GM21381 (cell line): ENCODE measurements around the gene TRAF1.

Experiments
- ATAC-seq: cut with Tn5 transposase; IDR thresholded peaks from one replicate; pipeline ENCODE4 v1.9.1; 2021; ENCODE audit warnings: mild to moderate bottlenecking, moderate library complexity; ENCODE audit not compliant: unreplicated experiment

Gene TRAF1

DNA sequence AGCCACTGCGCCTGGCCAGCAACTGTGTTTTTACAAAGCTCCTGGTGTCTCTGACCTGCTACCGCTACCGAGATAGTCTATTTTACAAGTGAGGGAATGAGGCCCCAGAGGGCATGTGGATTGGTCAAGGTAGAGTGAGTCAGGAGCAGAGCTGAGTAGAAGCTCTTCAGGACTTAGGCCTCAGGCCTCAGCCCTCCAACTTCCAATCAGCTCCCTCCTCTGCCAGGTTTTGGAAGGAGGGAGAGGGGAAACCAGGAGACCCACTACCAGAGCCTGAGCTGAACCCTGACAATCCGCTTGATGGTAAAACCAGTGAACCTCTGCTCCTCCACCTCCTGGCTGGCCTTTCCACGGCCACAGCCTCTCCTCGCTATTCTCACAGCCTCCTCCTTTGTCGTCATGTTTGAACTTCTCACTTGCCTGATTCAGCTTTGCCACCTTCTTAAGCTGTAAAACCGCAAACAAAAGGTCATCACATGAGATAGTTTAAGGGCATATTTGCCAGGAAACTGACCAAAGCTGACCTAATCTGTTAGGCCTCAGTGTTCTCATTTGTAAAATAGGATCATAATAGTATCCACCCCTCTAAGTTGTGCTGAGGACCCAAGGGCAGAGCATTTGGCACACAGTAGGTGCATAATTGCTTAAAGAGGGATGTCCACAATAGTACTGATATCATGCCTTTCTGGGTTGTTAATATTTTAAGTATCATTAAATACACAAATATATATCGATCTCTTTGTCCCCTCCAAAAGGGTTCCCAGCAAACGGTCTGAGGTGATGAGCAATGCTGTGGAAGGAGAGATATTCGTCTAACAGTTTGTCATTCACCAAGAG is 1.7 kb downstream of the TRAF1 start:
- ATAC-seq, result no peak

DNA sequence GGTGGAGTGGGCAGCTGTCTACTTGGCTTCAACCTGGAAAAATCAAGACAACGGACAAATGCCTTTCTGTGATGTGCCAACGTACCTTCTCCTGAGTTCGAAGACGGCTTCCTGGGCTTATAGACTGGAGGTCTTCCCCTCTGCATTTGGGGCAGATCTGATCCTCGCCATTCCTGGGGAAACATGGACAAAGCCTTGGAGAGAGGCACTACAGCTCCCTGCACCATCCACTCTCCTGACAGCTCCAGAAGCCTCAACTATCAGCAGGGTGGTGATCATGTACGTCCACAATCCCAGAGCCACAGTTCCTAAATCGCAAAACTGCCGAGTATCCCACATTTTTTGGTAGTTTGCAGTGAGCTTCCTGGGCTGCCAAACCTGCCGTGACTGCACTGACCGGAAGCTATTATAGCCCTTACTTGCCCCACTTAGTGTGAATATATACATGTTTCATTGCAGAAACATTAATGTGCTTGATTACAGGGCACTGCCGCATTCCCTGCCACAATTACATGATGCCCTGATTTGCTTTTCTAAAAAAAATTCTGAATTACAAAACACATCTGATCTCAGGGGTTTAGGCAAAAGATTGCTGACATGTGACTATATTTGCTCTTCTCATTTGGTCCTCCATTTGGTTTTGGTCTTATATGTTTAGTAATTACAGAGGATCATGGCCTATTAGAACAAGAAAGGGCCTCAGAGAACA is 2.8 kb downstream of the TRAF1 start:
- ATAC-seq, result no peak

DNA sequence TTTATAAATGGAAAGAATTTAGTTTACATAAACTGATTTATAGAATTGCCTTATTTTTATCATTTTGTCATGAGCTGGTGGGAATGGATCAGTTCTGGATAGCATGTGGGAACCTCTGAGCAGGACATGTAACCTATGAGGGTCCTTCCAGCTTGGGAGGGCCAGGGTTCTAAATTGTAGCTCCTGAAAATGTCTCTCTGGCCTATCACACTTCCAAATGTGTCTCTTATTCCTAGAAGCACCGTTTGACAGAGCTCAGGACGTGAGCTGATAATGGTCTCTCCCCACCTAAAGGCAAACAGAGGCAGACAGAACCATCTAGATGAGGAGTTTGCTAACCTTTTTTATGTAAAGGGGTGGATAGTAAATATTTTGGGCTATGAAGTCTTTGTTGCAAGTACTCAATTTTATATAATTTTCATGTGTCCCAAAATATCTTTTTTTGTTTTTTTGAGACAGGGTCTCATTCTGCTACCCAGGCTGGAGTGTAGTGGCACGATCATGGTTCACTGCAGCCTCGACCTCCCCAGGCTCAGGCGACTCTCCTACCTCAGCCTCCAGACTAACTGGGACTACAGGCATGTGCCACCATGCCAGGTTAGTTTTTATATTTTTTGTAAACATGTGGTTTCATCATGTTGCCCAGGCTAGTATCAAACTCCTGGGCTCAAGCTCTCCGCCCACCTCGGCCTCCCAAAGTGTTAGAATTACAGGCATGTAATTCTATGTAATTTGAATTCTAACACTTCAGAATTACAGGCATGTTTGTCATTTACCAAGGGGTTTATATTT is 4.0 kb downstream of the TRAF1 start:
- ATAC-seq, result no peak

DNA sequence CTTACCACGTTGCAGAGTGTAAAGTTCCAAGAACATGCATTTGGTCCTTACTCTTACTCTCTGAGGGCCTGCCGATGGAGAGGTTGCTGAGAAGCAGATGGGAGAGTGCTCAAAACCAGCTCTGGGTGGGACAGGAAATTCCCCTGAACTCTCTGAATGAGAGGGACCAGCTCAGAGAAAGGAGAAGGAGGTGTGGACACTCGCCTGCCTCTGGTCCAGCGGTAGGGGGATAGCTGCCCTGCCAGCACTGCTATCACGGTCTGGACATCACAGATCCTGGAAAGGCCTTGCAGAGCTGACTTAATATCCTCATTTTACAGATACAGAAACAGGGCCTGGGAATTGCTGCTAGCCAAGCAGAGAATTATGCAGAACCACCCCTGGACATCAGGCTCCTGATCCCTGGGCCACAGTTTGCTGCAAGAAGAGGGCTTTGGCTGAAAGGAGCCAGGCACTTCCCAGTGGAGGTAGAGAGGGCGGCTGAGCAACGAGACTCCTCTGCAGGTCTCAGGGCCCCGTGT is 4.9 kb downstream of the TRAF1 start:
- ATAC-seq, result no peak

DNA sequence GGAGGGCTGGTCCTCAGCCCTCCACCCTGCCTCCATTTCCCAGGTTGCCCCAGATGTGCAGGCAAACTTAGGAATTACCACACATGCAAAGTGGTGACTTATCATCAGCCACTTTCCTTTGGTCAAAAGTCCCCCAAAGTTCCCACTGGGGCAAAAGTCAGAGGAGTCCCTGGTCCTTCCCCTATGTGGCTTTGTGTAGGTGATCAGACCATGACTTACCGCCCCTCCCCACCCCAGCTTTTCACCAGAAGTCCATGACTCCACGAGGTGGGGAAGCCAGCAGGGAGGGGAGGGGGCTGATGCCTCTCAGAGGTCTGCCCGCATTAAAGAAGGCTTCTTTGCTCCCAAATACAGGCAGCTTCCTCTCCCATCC is 5.8 kb downstream of the TRAF1 start:
- ATAC-seq, result no peak

DNA sequence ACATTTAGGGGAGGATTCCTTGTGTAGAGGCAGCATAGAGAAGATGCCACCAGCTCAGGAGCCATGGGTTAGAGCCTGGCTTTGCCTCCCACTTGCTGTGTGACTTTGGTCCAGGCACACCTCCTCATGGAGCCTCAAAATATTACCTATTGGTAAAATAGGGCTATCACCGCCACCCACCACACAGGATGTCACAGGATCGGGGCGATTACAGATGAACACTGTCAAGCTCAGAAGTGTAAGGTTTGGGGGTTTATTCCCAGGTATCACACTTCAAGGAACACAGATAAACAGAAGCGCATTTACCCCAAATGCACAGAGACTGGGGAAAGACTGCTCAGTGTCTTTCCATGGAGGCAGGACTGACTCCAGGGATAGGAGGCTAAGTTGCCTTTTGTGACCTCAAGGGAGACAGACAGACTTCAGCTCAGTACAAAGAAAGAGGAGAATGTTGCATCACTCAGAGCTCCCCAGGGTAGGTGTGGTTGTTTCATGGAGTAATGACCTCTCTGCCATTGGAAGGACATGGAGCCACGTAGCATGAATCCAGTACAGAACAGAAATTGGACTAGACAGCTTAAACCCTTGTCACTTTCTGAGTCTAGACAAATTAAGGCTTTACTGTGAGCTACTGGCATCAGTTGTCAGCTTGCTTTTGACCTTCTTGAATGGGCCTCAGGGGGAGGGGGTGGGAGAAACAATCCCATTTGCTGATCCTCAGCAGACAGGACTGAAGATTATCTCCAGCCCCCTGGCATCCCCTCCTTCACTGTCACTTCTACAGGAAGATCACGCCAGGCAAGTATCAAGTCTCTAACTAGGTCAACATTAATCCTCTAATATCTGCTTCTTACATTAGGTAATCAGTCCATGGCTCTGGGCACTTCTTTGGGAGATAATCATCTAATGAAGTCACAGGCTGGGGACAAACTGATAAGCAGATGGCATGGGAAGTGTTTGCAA is 6.5 kb downstream of the TRAF1 start:
- ATAC-seq, result no peak

DNA sequence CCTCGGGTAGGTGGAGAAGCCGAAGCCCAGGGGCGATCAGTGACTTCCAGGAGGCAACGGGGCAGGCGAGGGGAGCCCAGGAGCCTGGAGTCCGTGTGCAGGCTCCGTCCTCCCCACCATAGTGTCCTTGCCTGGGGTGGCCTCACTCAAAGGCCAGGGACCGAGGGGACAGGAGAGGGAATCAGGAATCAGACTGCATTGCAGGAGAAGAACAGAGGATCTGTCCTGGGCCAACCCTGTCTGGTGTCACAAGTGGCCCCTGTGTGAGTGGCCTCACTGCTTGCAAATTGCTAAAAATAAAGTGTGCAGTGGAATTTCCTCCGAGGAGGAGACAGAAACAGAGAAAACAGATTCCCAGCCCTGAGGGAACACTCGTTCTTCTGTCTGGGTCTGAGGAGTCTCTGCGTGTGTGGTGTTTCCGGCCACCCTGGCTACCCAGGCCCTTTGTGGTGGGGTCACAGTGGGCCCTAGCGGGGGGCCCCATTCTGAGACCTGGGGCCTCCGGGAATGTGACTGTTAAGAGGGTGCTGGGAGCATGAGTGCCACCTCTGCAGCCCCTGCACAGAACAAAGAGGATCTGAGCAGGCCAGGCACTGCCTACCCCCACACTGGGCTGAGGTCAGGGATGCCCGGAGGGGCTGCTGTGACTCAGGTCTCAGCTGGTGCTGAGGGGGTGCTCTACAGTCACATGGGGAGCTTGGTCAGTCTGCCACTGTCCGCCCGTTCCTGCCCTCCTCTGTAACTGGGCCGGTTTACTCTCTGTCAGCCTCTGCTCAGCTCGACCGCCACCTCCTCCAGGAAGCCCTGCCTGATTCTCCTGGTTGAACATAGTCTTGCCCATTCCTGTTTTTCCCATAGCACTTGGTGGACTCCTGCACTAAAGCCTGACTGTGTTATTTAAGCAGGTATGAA is 7.4 kb downstream of the TRAF1 start:
- no peak for ATAC-seq

DNA sequence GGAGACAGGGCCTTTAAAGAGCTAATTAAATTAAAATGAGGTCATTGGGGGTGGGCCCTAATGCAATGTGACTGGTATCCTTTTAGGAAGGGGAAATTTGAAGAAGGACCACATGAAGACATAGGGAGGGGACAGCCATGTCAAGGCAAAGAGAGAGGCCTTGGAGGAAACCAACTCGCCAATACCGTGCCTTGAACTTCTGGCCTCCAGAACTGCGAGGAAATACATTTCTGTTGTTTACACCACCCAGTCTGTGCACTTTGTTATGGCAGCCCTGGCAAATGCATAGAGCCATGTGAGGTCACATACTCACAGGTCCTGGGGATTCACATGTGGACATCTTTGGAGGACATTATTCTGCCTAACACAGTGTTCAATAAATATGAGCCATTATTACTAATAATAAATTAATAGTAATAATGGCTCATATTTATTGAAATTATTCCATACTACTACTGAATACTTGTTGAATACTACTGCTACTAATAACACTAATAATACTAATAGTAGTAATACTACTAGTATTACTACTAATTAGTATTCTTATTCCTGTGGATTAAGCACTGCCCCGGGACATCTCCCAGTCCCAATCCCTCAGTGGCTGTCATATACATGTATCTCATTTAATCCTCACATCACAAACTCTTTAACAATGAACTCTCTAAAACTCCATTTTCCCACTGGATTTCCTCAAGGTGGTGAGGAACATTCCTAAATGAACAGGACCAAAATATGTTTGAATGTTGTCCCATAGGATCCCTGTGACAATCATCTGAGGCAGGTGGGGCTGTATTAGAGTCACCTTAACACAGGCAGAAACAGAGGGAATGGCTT is 8.4 kb downstream of the TRAF1 start:
- no peak for ATAC-seq

DNA sequence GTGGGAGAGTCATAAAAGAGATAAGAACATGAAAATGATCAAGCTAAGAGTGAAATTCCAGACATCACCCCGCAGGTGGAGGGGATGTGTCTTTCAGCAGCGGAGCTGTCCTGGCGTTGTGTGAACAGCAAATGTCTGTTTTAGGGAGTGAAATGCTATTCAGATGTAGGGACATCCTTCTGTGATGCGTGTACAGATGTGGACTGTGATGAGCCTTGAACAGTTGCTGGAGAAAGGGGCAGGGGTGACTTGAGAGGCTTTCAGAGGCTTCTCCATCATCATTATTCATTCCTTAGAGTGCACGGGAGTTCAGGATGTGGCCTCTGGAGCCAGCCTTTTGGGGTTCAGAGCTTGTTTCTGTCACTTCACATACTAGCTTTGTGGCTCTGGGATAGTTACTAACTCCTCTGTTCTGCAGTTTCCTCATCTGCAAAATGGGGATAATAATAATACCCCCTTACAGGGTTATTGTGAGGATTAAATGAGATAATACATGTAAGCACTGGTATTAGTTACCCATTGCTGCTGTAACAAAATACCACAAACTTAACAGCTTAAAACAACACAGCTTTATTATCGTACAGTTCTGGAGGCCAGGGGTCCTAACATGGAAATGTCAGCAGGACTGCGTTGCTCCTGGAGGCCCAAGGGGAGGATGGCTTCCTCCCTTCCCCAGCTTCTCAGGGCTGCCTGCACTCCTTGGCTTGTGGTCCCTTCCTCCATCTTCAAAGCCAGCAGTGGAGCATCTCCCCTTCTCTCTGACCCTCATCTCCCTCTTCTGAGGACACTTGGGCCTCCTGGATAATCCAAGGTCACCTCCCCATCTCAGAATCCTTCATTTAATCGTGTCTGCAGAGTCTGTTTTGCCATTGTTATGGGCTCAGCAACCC is 9.4 kb downstream of the TRAF1 start:
- no peak for ATAC-seq

DNA sequence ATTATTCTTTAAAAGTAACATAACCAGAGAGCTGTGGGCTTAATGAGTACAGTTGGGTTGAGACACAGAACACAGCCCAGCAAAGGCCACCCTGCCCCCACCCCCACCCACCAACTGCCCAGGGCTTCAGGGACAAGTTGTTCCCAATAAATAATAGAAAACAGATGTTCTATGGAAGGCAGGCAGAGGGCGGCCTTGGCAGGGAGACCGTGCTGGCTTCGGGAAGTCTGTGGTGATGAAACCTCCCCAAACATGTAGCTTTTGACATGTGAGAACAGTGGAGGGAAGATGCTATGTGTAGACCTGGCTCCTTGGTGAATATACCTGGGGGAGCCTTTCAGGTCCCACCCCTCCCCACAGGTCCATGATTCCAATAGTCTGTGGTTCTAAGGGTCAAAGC is 10.0 kb downstream of the TRAF1 start:
- no peak for ATAC-seq

DNA sequence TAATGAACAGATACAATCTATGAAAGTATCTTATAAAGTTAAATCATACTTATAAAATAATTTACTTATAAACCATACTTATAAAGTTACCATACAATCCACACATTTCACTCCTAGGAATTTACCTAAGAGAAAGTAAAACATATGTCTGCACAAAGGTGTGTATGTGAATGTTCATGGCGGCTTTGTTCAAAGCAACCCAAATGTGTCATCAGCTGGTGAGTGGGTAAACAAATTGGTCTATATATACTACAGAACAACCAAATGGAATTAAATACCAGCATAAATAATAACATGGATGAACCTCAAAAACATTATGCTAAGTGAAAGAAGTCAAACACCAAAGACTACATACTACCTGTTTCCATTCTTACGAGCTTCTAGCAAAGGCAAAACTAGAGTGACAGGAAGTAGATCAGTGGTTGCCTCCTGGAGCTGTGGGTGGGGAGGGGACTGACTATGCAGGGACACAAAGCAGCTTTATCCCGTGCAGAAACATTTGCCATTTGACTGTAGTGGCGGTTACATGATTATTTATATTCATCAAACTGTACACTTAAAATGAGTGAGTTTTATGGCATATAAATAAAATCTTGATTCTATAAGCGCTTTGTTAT is 10.6 kb downstream of the TRAF1 start:
- ATAC-seq, result no peak

DNA sequence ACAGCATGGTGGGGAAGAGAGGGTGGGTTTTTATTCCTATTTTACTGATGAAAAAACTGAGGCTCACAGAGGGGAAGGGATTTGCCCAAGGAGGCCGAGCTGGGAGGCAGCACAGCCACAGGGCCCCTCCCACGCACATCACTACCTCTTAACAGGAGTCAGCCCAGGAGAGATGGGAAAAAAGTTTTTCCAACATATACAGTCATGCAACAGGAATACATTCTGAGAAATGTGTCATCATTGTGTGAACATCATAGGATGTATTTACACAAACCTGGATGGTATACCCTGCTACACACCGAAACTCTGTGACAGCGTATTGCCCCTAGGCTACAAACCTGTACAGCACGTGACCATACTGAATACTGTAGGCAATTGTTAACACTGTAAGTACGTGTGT is 11.6 kb downstream of the TRAF1 start:
- no peak for ATAC-seq

DNA sequence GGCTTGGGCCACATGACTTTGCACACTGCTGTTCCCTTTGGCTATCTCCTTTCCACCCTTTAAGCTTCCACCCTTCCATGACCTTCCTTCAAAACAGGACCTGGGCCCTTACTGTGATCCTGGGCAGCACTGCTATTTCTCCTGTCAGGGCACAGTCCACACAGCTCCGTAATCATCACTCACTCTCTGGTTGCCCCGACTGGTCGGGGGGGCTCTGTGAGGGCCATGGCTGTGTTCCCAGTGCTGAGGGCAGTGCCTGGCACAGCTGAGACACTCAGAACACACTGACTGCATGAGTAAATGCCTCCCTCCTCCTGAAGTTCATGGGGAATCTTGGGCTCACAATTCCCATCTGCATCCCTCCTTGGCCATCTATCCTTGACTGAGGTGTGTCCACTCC is 12.2 kb downstream of the TRAF1 start:
- no peak for ATAC-seq

DNA sequence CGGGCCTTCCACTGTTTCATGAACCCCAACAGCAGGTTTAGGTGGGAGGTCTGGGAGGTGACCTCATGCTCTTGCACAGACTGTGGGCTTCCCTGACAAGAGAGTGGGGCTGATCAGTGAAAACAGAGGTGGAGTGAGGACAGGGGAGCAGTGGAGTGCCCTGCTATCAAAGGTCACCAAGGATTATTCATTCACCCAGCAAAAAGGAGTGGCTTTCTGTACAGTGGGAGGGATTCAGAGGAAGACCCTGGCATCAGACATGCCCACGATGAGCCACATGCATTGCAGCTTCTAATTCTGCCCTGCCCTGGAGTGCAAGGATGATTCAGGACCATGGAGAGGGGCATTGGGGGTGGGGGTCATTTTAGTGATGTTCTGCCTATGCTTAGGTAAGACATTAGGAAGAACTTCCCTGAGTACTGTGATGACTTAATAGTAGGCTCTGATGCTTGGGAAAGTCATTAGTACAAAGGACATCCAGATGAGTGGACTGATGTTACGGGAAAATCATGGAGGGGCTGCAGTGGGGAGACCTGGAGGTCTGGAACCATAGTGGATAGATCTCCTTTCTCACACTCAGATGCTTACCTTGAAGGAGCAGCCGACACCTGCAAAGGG is 12.8 kb downstream of the TRAF1 start:
- ATAC-seq, result no peak

DNA sequence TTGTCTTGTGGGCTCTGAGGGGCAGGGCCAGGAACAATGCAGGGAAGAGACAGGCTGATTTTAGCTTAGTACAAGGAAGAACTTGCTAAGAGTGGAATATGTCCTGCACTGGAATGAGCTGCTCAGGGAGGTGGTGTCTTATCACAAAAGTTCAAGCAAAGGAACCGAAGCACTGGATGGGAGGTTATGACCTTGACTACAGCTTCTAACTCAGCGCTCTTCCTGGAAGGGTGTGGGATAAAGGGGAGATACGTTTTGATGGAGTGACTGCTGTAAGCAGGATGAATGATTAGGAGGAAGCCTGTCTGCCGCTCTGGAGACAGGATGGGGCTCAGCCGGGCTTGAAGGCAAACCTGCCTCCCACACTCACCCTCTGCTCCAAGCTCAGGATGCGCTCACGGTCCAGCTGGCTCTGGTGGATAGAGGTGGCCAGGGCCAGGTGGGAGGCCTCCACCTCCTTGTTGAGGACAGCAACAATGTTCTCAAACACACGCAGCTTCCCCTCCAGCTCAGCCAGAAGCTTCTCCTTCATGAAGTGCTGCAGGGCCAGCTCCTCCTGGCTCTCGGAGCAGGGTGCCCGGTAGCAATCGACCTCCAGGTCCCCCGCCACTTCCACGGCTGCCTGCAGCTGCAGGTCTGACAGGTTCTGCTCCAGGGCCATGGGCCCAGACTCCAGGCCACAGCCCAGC is 13.5 kb downstream of the TRAF1 start:
- ATAC-seq, result no peak

DNA sequence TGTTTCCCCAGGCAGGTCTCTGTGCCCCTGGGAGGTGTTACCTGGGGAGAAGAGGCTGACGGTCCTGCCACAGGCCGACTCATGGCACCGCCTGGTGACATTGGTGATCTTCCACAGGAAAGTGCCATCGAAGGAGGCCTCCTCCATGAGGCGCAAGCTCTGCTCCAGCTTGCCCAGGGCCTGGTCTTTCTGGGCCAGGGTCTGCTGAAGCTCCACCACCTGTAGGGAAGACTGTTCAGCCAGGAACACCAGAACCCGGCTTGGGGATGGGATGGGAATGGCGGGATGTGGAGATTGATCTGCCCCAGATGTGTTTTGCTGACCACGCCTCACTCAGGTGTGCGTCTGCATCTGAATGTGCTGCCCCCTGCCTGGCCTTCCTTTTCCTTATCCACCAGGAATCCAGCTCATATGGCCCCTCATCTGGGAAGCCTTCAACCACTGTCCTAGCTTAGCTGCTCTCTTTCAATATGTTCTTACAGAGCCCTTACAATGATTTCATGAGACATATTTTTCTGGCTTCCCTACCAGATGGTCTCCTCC is 15.2 kb downstream of the TRAF1 start:
- no peak for ATAC-seq
